T1000 (cell line): ENCODE results near the gene BCR.

Source experiments
- DNase-seq: peaks from one replicate; lab custom pipeline; 2025; ENCODE audit warnings: mixed read lengths; lab: John Stamatoyannopoulos, UW

The BCR gene

DNA sequence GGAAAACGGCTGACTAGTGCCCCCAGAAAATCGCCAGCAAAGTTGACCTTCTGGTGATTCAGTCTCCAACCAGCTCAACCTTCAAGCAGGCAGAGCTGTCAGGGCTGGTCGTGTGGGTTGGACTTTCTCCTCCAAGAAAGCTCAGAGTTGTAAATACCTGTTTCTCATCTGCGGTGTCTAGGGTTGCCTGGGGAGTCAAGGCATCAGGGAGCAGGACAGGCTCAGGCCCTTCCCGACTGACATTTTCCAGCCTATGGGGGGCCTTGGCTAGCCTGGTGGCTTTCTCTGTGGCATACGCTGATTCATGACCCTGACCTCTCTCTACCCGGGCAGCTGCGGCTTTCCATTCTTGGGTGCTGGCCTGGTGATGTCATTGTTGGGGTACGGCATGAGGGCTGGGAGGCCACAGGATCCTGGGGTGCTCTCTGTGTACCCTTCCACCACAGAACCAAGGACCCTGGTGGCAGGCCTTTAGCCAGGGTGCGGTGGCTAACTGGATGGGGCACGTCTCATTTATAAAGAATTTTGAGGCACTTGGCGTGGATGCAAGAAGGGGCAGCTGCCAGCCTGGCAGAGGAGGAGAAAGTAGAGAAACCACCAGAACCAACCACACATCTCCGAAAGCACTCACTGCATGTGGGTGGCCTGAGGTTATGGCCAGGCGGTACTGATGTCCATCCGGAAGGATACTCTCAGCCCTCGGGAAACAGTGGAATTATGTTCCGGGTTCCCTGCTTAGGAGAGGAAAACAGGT lies 64.9 kb downstream of the BCR start:
- DNase-seq, result peak; percentile 24

- DNase-seq, result no peak
Measured at GRCh38 chr22:23245799-23246136, 65.5 kb downstream of the BCR start.

DNA sequence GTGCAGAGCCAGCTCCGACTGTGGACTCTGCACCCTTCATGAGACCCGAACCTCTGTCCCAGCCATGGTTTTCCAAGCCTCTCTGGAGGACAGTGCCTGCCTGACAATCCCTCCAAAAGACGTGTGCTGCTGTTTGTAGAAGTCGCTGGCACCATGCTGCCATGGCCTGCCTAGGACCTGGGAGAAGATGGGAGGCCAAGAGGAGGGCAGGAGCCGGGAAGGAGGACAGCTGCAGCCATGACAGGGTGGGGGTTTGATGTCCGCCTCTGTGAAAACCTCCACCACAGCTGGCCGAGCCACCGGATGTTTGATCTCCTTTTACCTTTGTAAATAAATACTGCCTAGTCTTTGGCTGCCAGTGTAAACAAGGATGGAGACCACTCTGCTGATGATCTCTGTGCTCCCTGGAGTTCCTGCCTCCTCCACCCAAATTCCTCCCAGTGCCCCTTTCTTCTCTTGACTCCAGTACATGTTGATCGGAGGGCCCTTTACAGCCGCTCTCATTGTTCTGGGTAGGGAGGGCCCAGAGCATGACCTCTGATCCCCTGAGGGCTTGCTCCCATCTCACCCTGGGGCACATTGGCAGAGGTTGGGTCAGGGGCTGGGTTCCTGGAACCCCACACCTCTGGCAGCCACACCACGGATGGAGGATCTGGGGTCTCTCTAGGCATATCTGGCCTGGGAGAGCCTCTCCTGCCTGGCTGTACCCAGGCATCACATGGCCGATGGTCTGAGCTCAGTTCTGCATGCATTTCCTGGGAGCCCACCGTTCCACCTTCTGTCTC lies 66.9 kb downstream of the BCR start:
- DNase-seq, result no peak

DNA sequence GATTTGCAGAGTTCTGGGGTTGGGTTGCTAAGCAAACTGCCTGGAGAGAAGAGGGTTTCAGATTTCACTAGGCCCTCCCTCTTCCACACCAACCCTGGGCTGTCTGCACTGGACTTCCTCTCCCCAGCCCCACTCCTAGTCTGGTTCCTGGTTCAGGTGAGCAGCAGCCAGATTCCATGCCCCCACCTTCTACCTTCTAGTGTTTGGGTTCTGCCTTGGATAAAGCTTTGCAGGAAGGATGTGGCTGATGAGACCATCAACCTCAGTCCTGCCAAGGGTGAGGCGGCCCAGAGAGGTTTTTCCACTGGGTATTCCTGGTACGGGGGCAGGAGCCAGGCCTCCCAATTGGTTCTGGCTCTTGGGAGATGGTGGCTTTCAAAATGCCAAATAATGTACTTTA lies 68.3 kb downstream of the BCR start:
- DNase-seq, result no peak

GRCh38 chr22:23250056-23250784 lies 69.9 kb downstream of the BCR start:
- DNase-seq, result no peak

DNA sequence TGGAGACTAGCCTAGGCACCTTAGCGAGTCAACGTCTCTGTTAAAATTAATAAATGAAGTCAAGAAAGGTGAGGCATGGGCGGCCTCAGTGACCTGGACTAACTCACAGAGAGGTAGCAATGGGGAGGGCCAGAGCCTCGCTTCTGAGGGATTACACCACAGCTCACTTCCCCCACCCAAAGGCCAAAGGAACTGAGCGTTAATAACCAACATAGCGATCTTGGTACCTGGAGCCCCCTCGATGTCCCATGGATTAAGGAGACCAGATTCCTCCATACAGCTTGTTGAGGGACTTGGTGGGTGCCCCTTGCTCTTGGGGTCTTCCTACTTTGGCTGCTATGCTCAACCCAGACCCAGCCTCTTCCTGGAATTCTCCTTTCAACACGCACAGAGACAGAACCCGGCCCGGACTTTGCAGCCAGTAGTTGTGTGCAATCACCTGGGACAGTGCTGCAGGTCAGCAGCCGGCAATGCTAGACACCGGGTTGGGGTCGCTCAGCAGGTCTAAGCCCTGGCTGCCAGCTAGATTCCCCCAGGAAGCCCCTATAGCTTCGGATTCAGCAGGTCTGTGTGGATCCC lies 70.6 kb downstream of the BCR start:
- no peak for DNase-seq

GRCh38 chr22:23251445-23252093 lies 71.3 kb downstream of the BCR start:
- peak; percentile 9 for DNase-seq

DNA sequence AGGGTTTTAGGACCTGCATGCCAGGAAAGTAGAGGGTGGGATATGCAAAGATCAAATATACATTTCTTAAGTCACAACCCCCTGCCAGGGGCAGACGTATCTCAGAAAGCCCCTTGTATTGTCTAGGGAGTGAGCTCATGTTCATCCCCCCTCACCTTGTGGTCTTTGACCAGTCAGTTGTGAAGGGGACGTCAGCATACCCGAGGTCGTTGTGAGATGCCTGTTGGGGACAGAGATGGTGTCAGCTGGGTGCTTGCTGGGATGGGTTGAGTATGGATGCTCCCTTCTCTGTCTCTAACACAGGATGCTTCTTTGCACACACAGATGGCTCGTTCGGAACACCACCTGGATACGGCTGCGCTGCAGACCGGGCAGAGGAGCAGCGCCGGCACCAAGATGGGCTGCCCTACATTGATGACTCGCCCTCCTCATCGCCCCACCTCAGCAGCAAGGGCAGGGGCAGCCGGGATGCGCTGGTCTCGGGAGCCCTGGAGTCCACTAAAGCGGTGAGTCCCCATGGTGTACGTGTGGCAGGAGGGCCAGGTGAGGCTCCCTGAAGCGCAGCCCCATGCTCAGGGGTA lies 73.3 kb downstream of the BCR start:
- no peak for DNase-seq

DNA sequence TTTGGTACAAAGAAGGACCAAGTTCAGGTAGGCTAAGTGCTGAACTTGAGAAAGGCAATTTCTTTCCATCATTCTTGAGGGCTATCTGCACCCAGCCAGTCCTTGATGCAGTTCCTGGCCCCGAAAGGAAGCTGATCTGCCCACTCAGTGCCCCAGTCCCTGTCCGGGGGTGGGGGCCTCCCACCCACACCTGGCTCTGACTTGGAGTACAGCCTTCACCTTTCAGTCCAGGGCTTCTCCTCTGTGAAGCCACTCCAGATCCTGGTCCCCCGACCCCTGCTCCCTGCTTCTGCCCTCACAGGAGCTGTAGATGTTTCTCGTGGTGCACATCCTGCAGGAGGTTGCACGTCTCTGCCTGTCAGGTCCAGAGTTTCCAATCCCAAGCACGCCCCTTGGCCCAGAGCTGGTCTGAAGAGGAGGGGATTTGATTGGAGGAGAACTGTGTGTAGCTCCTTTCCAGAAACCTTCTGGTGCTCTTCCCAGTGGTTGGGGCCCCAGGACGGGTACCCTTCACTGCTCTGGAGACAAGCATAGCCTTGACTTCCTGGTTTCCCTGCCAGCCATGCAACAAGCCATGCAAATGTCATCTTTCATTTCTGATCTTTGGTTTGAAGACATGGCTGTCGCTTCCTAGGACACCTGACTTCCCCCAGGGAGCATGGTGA lies 75.3 kb downstream of the BCR start:
- no peak for DNase-seq

DNA sequence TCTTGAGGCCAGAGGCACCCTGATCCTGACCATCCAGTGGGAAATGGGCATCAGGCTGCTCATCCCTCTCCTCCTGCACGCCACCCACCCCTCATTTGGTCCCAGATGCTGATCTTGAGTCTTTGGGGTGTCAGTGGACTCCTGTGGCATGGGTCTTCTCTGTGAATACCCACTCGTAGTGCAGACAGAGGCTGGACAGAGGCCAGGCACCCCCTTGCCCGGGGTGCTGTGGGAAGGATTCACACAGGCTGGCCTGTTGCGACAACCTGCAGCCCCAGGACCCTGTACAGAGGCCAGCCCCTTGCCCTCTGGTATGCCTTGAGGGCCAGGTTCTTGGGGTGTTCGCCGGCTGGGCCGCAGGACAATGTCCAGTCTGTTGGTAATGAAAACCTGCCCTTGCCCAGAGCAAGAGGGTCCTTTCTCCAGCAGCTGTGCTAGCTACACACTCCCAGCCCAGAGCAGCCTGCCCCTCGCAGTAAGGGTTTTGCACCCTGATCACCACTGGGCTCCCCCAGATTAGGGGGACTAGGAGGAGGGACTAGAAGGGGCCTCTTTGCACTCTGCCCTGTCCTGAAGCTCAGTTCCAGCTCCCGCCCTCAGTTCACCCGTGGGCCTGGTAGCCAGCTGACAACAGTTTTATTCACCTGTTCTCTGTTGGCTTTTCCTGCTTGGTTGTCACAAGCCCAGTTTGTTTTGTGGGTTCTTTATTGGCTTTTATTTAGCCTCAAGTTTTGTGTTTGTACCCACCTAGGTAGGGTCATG lies 76.0 kb downstream of the BCR start:
- DNase-seq, result no peak

GRCh38 chr22:23256986-23257888 lies 76.9 kb downstream of the BCR start:
- DNase-seq, result no peak

DNA sequence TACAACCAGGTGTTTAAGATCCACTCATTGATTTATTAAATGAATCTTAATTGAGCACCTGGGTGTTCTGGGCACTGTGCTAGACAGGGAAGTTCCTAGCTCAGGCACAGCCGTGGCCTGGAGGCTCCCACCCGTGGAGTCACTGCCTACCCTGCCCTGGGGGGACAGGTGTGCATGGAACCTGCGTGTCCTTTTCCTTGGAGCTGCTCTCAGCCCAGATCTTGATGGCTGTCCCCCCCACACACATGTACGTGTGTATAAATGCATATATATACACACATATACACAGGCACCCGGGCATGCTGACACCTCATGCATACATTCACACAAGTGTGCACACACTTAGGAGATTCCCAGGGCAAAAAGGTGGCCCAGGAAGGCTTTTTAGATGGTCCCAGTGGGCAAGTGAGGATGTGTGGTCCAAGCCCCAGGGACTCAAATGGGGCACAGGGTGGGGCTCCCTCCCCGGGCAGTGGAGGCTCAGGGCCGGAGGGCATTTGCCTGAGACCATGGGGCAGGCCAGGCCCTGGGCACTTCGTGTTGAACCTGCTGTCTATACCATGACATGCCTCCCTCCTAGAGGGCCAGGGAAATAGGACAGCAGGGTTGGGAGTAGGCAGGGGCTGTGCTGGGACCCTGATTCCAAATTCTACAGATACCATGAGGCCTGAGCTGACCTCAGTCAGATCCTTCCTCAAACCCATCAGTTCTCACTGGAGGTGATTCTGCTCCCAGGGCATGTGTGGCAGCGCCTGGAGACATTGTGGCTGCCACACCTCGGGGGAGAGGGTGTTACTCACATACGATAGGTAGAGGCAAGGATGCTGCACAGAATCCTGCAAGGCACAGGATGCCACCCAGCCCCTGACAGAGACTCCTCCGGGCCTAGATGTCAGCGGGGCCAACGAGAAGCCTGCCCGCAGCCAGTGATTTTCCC lies 77.8 kb downstream of the BCR start:
- DNase-seq, result no peak

DNA sequence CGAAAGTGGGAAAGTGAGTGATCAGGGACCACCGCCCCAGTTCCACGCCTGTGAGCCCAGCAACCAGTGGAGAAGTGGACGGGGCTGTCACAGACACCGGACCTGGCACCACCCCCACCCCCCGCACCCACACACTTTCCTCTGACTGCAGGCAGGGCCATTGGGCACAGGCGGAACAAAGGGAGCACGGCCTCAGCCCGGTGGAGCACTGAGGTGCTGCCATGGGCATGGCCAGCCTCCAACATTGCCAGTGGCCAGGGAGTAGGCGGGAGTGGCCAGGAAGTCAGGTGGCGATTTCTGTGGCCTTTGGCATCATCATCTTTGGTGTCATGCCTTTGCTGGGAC lies 78.5 kb downstream of the BCR start:
- DNase-seq, result no peak

DNA sequence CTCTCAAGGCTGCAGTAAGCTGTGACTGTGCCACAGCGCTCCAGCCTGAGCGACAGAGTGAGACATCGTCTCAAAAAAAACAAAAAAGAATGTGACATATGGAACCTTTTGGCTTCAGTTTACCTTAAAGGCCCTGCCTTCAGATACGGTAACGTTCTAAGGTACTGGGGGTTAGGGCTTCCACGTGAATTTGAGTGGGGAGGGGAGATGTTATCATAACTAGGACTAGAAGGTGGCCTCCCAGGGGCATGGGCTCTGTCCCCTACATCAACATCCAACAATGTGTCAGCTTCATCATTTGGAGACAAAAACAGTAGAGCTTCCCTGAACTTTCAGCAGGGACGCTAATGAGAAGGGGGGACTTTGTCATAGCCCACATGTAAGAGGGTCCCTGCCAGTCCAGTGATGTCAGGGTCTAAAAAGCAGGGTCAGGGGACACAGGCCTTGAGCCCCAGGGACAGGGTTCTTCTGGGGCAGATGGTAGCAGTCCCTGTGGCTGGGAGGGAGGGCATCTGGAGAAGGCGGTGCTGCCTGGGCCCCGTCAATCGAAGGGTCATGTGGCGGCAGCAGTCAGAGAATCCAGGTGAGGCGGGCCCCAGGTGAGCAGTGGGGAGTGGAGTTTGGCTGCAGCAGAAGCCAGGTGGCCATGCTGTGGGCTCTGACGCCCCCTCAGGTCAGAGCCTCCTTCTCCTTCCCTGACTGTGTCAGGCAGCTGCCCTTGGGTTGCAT lies 79.8 kb downstream of the BCR start:
- DNase-seq, result no peak

DNA sequence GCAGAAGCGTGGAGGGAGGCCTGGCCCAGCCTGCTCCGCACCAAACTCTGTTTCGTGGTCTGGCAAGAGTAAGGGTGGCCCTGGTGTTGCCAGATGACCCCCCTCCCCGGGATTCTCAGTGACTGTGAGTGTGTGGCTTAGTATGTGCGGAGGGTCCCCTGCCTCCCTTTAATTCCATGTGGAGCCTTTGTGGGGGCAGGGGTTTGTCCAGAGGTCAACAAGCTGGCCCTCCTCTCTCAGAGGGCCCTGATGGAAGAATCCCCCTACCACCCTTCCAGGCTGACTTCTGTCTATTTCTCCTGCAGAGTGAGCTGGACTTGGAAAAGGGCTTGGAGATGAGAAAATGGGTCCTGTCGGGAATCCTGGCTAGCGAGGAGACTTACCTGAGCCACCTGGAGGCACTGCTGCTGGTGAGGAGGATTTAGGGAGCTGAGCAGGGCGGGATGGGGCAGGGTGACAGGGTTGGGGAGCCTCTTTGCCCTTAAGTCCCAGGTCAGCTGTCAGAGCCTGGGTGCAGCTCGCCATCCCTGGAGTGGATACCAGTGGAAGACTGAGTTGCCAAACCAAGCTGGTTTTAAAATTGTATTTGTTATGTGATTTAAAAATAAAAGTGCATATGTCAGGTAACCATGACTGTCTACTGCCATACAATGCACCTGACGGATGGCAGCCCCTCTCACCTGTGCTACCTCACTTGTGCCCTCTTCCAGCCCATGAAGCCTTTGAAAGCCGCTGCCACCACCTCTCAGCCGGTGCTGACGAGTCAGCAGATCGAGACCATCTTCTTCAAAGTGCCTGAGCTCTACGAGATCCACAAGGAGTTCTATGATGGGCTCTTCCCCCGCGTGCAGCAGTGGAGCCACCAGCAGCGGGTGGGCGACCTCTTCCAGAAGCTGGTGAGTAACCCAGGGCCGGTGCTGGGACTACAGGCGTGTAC lies 80.6 kb downstream of the BCR start:
- no peak for DNase-seq

DNA sequence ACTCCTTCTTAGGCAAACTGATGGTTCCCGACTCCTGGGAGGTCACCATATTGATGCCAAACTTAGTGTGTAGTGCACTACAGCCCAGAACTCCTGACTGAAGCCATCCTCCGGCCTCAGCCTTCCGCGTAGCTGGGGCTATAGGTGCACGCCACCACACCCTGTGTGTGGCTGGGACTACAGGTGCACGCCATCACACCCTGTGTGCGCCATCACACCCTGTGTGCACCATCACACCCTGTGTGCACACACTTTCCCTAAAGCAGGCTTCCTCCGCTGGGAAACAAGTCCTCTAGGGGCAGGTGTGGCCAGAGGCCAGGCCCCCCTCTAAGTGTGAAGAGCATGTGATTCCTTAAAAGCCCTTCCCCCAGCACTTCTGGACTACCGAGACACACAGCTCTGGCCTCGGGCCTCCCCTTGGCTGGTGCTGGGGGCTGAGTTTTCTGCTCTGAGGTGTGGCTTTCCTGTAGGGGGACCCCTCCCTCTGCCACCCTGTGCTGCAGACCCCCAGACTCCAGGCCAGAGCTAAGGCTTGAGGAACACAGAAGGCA lies 81.7 kb downstream of the BCR start:
- no peak for DNase-seq
